ENCODE results near the gene ALPI. TPM values are rescaled to one million over a fixed set of nuclear protein-coding genes. Genes with fewer than 3 reads are reported as not detected.

ALPI gene
- total RNA-seq, 2 donors from 2014 or later, result not detected

DNA sequence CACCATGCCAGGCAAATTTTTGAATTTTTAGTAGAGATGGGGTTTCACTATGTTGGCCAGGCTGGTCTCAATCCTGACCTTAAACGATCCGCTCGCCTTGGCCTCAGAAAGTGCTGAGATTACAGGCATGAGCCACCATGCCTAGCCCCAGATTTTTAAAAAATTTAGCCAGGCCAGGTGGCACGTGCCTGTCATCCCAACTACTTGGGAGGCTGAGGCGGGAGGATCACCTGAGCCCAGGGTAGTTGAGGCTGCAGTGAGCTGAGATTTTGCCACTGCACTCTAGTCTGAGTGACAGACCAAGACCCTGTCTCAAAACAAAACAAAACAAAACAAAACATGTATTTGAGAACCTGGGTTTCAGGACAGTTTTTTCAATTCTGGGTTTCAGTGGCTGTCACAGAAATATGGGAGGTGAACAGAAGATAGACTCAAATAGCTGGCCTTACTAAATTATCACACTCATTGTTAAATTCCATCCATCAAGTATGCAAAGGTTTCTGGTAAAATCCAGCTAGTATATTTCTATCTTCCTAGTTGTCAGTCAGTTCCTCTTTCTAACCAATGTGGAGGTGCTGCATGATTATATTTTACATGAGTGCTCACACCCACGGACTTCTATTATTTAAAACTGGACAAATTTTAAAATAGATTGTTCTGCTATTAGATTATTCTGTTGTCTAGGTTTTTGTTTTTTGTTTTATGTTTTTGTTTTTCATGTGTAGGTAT, 43.9 kb upstream of the ALPI start:
- TF ChIP-seq, protein P1, sequence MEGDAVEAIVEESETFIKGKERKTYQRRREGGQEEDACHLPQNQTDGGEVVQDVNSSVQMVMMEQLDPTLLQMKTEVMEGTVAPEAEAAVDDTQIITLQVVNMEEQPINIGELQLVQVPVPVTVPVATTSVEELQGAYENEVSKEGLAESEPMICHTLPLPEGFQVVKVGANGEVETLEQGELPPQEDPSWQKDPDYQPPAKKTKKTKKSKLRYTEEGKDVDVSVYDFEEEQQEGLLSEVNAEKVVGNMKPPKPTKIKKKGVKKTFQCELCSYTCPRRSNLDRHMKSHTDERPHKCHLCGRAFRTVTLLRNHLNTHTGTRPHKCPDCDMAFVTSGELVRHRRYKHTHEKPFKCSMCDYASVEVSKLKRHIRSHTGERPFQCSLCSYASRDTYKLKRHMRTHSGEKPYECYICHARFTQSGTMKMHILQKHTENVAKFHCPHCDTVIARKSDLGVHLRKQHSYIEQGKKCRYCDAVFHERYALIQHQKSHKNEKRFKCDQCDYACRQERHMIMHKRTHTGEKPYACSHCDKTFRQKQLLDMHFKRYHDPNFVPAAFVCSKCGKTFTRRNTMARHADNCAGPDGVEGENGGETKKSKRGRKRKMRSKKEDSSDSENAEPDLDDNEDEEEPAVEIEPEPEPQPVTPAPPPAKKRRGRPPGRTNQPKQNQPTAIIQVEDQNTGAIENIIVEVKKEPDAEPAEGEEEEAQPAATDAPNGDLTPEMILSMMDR (IDR thresholded peaks at IDR 0.05), result no peak
- TF ChIP-seq POLR2A (IDR thresholded peaks at IDR 0.05) (no peak), POLR2AphosphoS5 (IDR thresholded peaks at IDR 0.05) (no peak)
- Histone ChIP-seq H3K27ac (no peak overlapping the region), H3K27me3 (replicated peaks; ENCODE audit: insufficient read depth) (peaks cover 3% of the 10 kb centered on the region), H3K4me3 (no peak overlapping the region), H3K4me1 (replicated peaks) (no peaks in the 10 kb centered on the region), H3K36me3 (no peaks in the 10 kb centered on the region), H3K9me3 (no peaks in the 10 kb centered on the region)
- no peak for DNase-seq (ENCODE audit: low spot score)
- intact Hi-C loops (cut with DNase I), result no loop called here
- WGBS, result 93% methylated on average over 6 of the region's 6 CpGs

DNA sequence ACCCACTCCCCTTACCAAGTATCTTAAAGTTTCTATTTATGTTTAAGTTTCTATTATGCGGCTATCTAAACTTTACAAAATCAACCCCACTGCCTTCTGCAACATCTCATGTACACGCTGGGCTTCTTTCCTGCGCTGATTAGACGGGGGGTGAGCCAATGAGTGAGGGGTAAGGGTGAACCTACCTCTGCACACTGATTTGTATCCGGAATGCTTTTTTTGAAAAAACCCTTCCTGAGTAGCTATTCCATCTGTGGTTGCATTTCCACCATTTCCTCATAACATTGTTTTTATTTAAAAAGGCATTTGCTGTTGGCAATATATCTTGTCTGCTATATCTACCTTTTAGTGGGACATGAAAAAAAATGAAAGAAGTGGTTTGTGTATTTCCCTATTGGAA, 43.0 kb upstream of the ALPI start:
- Histone ChIP-seq H3K9me3 (no peaks in the 10 kb centered on the region), H3K27ac (no peak overlapping the region), H3K36me3 (no peaks in the 10 kb centered on the region), H3K4me1 (replicated peaks) (no peaks in the 10 kb centered on the region), H3K4me3 (no peak overlapping the region), H3K27me3 (replicated peaks; ENCODE audit: insufficient read depth) (peaks cover 3% of the 10 kb centered on the region)
- DNase-seq (ENCODE audit: low spot score), result no peak
- 57% methylated on average over 5 of the region's 5 CpGs for WGBS
- no peak for TF ChIP-seq POLR2A (IDR thresholded peaks at IDR 0.05)
- TF ChIP-seq POLR2AphosphoS5 (IDR thresholded peaks at IDR 0.05), result no peak
- TF ChIP-seq, protein P1 (IDR thresholded peaks at IDR 0.05), result no peak
- intact Hi-C loops (cut with DNase I), result no loop called here

DNA sequence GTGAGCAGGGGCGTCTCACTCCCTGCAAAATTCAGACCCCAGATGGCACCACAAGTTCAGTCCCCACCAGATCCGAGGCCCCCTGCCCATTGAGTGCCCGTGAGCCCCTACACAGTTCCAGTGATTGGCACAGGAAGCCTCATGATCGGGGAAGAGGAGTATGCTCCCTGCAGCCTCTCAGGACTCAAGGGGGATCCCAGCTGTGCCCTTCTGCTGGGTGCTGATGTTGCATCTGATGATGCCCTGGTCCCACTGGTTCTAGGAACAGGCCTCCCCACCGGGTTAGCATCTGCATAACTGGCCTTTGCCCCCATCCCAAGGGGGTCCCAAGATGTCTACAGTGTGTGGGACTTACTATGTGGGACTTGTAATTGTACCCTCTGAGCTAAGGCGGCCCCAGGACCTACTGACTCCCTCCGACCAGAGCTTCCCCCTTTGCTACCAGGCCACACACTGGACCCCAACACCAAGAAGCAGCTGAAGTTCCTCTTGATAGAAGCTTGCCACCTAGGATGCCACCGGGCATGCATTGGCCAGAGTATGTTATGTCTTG, 40.7 kb upstream of the ALPI start:
- Histone ChIP-seq H3K27me3 (replicated peaks; ENCODE audit: insufficient read depth) (peaks cover 18% of the 10 kb centered on the region), H3K36me3 (no peaks in the 10 kb centered on the region), H3K4me1 (replicated peaks) (no peaks in the 10 kb centered on the region), H3K9me3 (no peaks in the 10 kb centered on the region), H3K27ac (no peak overlapping the region), H3K4me3 (no peak overlapping the region)
- TF ChIP-seq POLR2AphosphoS5 (IDR thresholded peaks at IDR 0.05) (no peak), POLR2A (IDR thresholded peaks at IDR 0.05) (no peak)
- TF ChIP-seq, protein P1 (IDR thresholded peaks at IDR 0.05), result no peak
- no peak for DNase-seq (ENCODE audit: low spot score)
- intact Hi-C loops (cut with DNase I), result no loop called here
- 85% methylated on average over 8 of the region's 8 CpGs for WGBS

DNA sequence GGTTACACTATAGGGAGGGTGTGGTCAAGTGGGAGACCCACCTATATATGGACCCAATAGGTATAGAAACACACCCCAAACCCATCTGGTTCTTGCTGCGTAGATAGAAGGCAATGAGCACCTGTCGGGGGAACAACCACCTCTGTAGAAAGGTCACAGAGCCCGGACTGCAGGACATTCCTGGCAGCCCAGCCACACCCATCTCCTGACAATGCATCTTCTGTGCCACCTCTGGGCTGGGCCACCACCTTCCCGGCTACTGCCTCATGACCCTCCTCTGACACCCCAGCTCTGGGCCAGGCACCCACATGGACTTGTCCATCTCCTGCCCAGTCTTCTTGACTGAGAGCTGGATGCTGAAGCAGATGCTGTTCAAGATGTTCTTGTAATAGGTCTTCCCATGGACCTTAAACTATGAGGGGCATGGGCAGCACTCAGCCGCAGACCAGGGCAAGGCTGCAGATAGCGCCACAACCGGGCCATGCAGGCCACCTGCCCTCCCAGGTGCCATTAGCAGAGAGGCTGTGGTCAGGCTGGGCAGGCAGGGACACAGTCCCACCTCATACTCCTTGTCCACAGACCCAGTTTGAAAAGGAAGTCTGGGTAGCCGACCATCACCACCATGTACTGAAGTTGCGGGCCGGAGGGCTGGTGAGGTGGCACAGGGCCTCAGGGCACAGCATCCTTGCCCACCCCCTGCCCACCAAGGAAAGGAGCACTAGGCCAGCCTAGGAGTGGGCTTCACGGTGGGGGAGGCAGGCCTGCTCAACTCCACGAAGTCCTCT, 40.0 kb upstream of the ALPI start:
- no peak for DNase-seq (ENCODE audit: low spot score)
- Histone ChIP-seq H3K27ac (no peak overlapping the region), H3K36me3 (no peaks in the 10 kb centered on the region), H3K4me1 (replicated peaks) (no peaks in the 10 kb centered on the region), H3K27me3 (replicated peaks; ENCODE audit: insufficient read depth) (peaks cover 18% of the 10 kb centered on the region), H3K9me3 (no peaks in the 10 kb centered on the region), H3K4me3 (no peak overlapping the region)
- WGBS, result 98% methylated on average over 12 of the region's 12 CpGs
- intact Hi-C loops (cut with DNase I), result no loop called here
- no peak for TF ChIP-seq POLR2A (IDR thresholded peaks at IDR 0.05)
- no peak for TF ChIP-seq POLR2AphosphoS5 (IDR thresholded peaks at IDR 0.05)
- TF ChIP-seq, protein P1 (IDR thresholded peaks at IDR 0.05), result no peak

Measured in prostate gland (tissue), 2 donors.